Lung (tissue), 12 donors: Measurements from ENCODE around the gene STOX1. TPM values are rescaled to one million over a fixed set of nuclear protein-coding genes. Genes with fewer than 3 reads are reported as not detected.

Experiments used
- ATAC-seq: fragments of 200-7000 bp; cut with Tn5 transposase; one replicate; pipeline ENCODE4 v1.9.1; 2020; ENCODE audit warnings: moderate number of reproducible peaks; ENCODE audit not compliant: insufficient read depth, low FRiP score
- DNase-seq, 3 donors: peaks; one replicate each; pipeline ENCODE4 v3.0.0-alpha.2; 2013 to 2017
- H3K27ac ChIP-seq, 2 donors: one replicate each; pipeline ENCODE4 v1.5.1; 2013; ENCODE audit warnings: mild to moderate bottlenecking in 2 of 2, moderate library complexity in 2 of 2, control low read depth in 1 of 2, inconsistent platforms in 1 of 2, low read depth in 1 of 2, low read length in 1 of 2
- H3K27me3 ChIP-seq, 3 donors: one replicate each; pipeline ENCODE4 v1.5.1; 2013; ENCODE audit warnings: low read length in 2 of 3; ENCODE audit not compliant: control insufficient read depth in 3 of 3, insufficient read depth in 3 of 3
- H3K36me3 ChIP-seq, 4 donors: one replicate each; pipeline ENCODE4 v1.5.1; 2013; ENCODE audit warnings: low read length in 4 of 4, mild to moderate bottlenecking in 1 of 4, moderate library complexity in 1 of 4; ENCODE audit not compliant: control insufficient read depth in 4 of 4, insufficient read depth in 4 of 4
- H3K4me1 ChIP-seq, 5 donors: one replicate each; pipeline ENCODE4 v1.5.1; 2013; ENCODE audit warnings: low read length in 5 of 5, mild to moderate bottlenecking in 2 of 5, moderate library complexity in 1 of 5; ENCODE audit not compliant: control insufficient read depth in 5 of 5, insufficient read depth in 5 of 5
- H3K4me3 ChIP-seq: one replicate; pipeline ENCODE4 v1.5.1; 2013; ENCODE audit warnings: mild to moderate bottlenecking, control low read depth, moderate library complexity
- H3K9ac ChIP-seq, 2 donors: one replicate each; pipeline ENCODE4 v1.5.1; 2013; ENCODE audit warnings: low read length in 2 of 2, control low read depth in 1 of 2; ENCODE audit not compliant: insufficient read depth in 1 of 2
- H3K9me3 ChIP-seq, 4 donors: one replicate each; pipeline ENCODE4 v1.5.1; 2013; ENCODE audit warnings: low read length in 3 of 4, mild to moderate bottlenecking in 1 of 4, moderate library complexity in 1 of 4; ENCODE audit not compliant: control insufficient read depth in 4 of 4, insufficient read depth in 3 of 4
- WGBS, 2 donors: extraction: QIAGEN DNeasy Blood & Tissue Kit; methylation state at CpG; one replicate each; pipeline ENCODE4 v1.1.7; 2013; 5-methylcytosine and 5-hydroxymethylcytosine counted together
- polyA plus RNA-seq, 2 donors: library from polyadenylated mRNA; stranded (reverse); fragments of 200-250 nt; gene quantifications; one replicate each; pipeline ENCODE4 v1.2.1, GENCODE V29; 2013
- total RNA-seq, 2 donors: library from RNA; depleted of rRNA in 1 of 2; stranded (reverse); fragments of >200 nt in 1 of 2; gene quantifications; one replicate each; pipeline ENCODE4 v1.2.1, GENCODE V29; 2014 to 2021
- TF ChIP-seq, protein P1 (sequence below): IDR thresholded peaks from 2 replicates; pipeline ENCODE4 v1.5.1; 2012; ENCODE audit warnings: mild to moderate bottlenecking; ENCODE audit errors: control extremely low read depth, extremely low read depth
- donor health status: control.
- donor health status: control.
- donor health status: Bipolar disorder and iron deficiency.
- donor health status: healthy.
- donor health status: DM: yes; HTN: yes; CAD: no.

Gene STOX1
- total and polyA plus RNA-seq, 4 donors: 1.8 to 10.1 (median 3.9) TPM

DNA sequence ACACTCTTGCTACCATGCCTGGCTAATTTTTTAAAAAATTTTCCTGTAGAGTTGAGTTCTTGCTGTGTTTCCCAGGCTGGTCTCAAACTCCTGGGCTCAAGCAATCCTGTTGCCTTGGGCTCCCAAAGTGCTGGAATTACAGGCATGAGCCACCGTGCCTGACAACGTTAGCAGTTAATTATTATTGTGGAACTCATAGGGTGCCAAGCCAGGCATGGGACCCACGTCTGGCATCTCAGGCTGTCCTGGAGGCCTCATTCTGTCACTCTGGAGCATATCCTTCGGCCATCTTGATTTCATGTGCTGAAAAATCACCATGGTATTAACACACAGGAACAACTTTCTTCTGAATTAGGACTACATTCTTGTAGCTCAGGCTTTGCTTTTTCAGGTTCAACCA lies 21.5 kb downstream of the STOX1 start:
- Histone ChIP-seq H3K27ac (no peak overlapping the region), H3K36me3 (no peaks in the 10 kb centered on the region), H3K9me3 (peaks cover 0 to 1% (median 0%) of the 10 kb centered on the region in 4 donors), H3K4me1 (no peaks in the 10 kb centered on the region), H3K4me3 (no peak overlapping the region), H3K9ac (no peak overlapping the region), H3K27me3 (no peaks in the 10 kb centered on the region)
- ATAC-seq (no peak), DNase-seq (no peak)
- 75 to 82% methylated on average over 4 of the region's 4 CpGs for WGBS, 2 donors
- TF ChIP-seq, protein P1, sequence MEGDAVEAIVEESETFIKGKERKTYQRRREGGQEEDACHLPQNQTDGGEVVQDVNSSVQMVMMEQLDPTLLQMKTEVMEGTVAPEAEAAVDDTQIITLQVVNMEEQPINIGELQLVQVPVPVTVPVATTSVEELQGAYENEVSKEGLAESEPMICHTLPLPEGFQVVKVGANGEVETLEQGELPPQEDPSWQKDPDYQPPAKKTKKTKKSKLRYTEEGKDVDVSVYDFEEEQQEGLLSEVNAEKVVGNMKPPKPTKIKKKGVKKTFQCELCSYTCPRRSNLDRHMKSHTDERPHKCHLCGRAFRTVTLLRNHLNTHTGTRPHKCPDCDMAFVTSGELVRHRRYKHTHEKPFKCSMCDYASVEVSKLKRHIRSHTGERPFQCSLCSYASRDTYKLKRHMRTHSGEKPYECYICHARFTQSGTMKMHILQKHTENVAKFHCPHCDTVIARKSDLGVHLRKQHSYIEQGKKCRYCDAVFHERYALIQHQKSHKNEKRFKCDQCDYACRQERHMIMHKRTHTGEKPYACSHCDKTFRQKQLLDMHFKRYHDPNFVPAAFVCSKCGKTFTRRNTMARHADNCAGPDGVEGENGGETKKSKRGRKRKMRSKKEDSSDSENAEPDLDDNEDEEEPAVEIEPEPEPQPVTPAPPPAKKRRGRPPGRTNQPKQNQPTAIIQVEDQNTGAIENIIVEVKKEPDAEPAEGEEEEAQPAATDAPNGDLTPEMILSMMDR: no peak

GRCh38 chr10:68856352-68856751 lies 29.0 kb downstream of the STOX1 start:
- Histone ChIP-seq H3K4me1 (no peaks in the 10 kb centered on the region), H3K4me3 (no peak overlapping the region), H3K27me3 (no peaks in the 10 kb centered on the region), H3K36me3 (no peaks in the 10 kb centered on the region), H3K9ac (no peak overlapping the region), H3K27ac (no peak overlapping the region), H3K9me3 (peaks cover 0 to 4% (median 2%) of the 10 kb centered on the region in 4 donors)
- TF ChIP-seq, protein P1: no peak
- 72 to 74% methylated on average over 6 of the region's 6 CpGs for WGBS, 2 donors
- no peak for DNase-seq
- no peak for ATAC-seq

GRCh38 chr10:68857005-68857404 lies 29.7 kb downstream of the STOX1 start:
- ATAC-seq (no peak), DNase-seq (no peak)
- no peak overlapping the region for H3K9ac ChIP-seq
- no peak overlapping the region for H3K4me3 ChIP-seq
- no peaks in the 10 kb centered on the region for H3K4me1 ChIP-seq
- H3K27me3 ChIP-seq: no peaks in the 10 kb centered on the region
- H3K36me3 ChIP-seq: no peaks in the 10 kb centered on the region
- WGBS, 2 donors: 78 to 79% methylated on average over 2 of the region's 2 CpGs
- TF ChIP-seq, protein P1: no peak
- H3K27ac ChIP-seq: no peak overlapping the region
- H3K9me3 ChIP-seq: peaks cover 0 to 4% (median 2%) of the 10 kb centered on the region in 4 donors

DNA sequence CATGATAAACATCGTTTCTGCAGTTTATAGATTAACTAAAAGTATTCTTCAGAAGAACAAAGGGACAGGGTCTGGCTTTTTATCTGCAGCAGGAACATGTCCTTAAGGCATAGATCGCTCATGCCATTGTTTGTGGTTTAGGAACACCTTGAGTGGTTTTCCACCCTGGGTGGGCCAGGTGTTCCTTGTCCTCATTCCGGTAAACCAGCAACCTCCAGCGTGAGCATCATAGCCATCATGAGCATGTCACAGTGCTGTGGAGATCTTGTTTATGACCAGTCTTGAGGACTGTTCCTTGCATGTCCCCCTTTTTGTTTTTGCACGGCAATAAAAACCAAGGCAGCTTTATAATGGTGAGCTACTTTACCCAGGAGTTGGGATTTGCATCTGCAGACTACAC lies 33.9 kb downstream of the STOX1 start:
- ATAC-seq (no peak), DNase-seq (no peak)
- Histone ChIP-seq H3K9me3 (peaks cover 0 to 4% (median 1%) of the 10 kb centered on the region in 4 donors), H3K36me3 (no peaks in the 10 kb centered on the region), H3K9ac (no peak overlapping the region), H3K4me3 (no peak overlapping the region), H3K27ac (no peak overlapping the region), H3K4me1 (no peaks in the 10 kb centered on the region), H3K27me3 (no peaks in the 10 kb centered on the region)
- 97% methylated on average over 5 of the region's 5 CpGs for WGBS, 2 donors
- TF ChIP-seq, protein P1: no peak
